ENCODE data around the gene MAP7D2.

Gene MAP7D2

GRCh38 chrX:19987856-19988255, 128.9 kb downstream of the MAP7D2 start (continued):
- no peak for TF ChIP-seq ZNF629 (tag by site-specific recombination; IDR thresholded peaks at IDR 0.05)

- no peak overlapping the region for H3K27ac ChIP-seq (ENCODE audit: extremely low read depth, low read depth, low read length)
- no peaks in the 10 kb centered on the region for H3K9me3 ChIP-seq (ENCODE audit: control insufficient read depth, insufficient read depth, low read depth, low read length)
- CTCF ChIA-PET = interaction anchor here (0.6 kb wide), 1 partner anchor 236 kb away, joined by 3 read pairs; no protein-coding TSS in a partner anchor
- POLR2A ChIA-PET = no interaction called here
- H3K4me1 ChIP-seq (ENCODE audit: control insufficient read depth, insufficient read depth, low read length) = no peaks in the 10 kb centered on the region; the same call in 1 of the 2 replicates
- no peak for TF ChIP-seq KLF17 (tag by site-specific recombination; IDR thresholded peaks at IDR 0.05)
- no peak for TF ChIP-seq AEBP2 (tag by site-specific recombination; IDR thresholded peaks at IDR 0.05; ENCODE audit: borderline replicate concordance)
- TF ChIP-seq ZNF18 (tag by site-specific recombination; IDR thresholded peaks at IDR 0.05) = no peak
- TF ChIP-seq ZNF202 (tag by site-specific recombination; IDR thresholded peaks at IDR 0.05; ENCODE audit: borderline replicate concordance) = no peak
- no peak for TF ChIP-seq ZNF701 (tag by site-specific recombination; IDR thresholded peaks at IDR 0.05)
- TF ChIP-seq ZNF654 (tag by site-specific recombination; IDR thresholded peaks at IDR 0.05; ENCODE audit: low read depth) = no peak
- TF ChIP-seq ZBTB44 (tag by site-specific recombination; IDR thresholded peaks at IDR 0.05) = no peak
- no peak for TF ChIP-seq ZNF621 (tag by site-specific recombination; IDR thresholded peaks at IDR 0.05)
- TF ChIP-seq ZNF76 (tag by site-specific recombination; IDR thresholded peaks at IDR 0.05; ENCODE audit: borderline replicate concordance, low read depth) = no peak
- TF ChIP-seq, protein P1, sequence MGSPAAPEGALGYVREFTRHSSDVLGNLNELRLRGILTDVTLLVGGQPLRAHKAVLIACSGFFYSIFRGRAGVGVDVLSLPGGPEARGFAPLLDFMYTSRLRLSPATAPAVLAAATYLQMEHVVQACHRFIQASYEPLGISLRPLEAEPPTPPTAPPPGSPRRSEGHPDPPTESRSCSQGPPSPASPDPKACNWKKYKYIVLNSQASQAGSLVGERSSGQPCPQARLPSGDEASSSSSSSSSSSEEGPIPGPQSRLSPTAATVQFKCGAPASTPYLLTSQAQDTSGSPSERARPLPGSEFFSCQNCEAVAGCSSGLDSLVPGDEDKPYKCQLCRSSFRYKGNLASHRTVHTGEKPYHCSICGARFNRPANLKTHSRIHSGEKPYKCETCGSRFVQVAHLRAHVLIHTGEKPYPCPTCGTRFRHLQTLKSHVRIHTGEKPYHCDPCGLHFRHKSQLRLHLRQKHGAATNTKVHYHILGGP (tag by site-specific recombination; IDR thresholded peaks at IDR 0.05) = no peak
- TF ChIP-seq ZNF549 (tag by site-specific recombination; IDR thresholded peaks at IDR 0.05) = no peak
- TF ChIP-seq GLIS1 (tag by site-specific recombination; IDR thresholded peaks at IDR 0.05) = no peak
- TF ChIP-seq GLIS2 (tag by site-specific recombination; IDR thresholded peaks at IDR 0.05) = no peak
- no peak for TF ChIP-seq ZNF140 (tag by site-specific recombination; IDR thresholded peaks at IDR 0.05)
- no peak for TF ChIP-seq ZNF23 (tag by site-specific recombination; IDR thresholded peaks at IDR 0.05; ENCODE audit: borderline replicate concordance)
- no peak for TF ChIP-seq REPIN1 (tag by site-specific recombination; IDR thresholded peaks at IDR 0.05; ENCODE audit: low read depth)
- TF ChIP-seq ZBTB21 (tag by site-specific recombination; IDR thresholded peaks at IDR 0.05) = no peak
- no peak overlapping the region for H3K4me3 ChIP-seq (ENCODE audit: low read depth, low read length)
- H3K36me3 ChIP-seq (ENCODE audit: control insufficient read depth in 2 of 2, insufficient read depth in 1 of 2, low read length in 2 of 2) = peaks cover 0 to 2% of the 10 kb centered on the region in 2 experiments; a peak in 2 of 3 replicates
Measured at GRCh38 chrX:19986531-19986930, 130.2 kb downstream of the MAP7D2 start.
